Endothelial cell of hepatic sinusoid (primary cell): Measurements from ENCODE around the gene DCAF8.

Source experiments
- in situ Hi-C: cut with HindIII; loops from 2 replicates; pipeline ENCODE4 v1.10.0; 2017; ENCODE audit warnings: low sequenced_read_pairs

Gene DCAF8

GRCh38 chr1:160177667-160178066 is 84.7 kb downstream of the DCAF8 start:
- in situ Hi-C loops: no loop called here

GRCh38 chr1:160177231-160177630 is 85.1 kb downstream of the DCAF8 start:
- in situ Hi-C loops: no loop called here

- in situ Hi-C loops: no loop called here
Measured at GRCh38 chr1:160171980-160172379, 90.4 kb downstream of the DCAF8 start.

GRCh38 chr1:160171354-160171753 is 91.0 kb downstream of the DCAF8 start:
- in situ Hi-C loops: no loop called here

- in situ Hi-C loops: no loop called here
Measured at GRCh38 chr1:160169553-160170399, 92.6 kb downstream of the DCAF8 start.

- in situ Hi-C loops: no loop called here
Measured at GRCh38 chr1:160168609-160169369, 93.6 kb downstream of the DCAF8 start.

- in situ Hi-C loops: no loop called here
Measured at GRCh38 chr1:160168016-160168415, 94.3 kb downstream of the DCAF8 start.

GRCh38 chr1:160167580-160167979 is 94.8 kb downstream of the DCAF8 start:
- in situ Hi-C loops: no loop called here

- in situ Hi-C loops: no loop called here
Measured at GRCh38 chr1:160167056-160167455, 95.3 kb downstream of the DCAF8 start.

GRCh38 chr1:160166166-160166868 is 96.0 kb downstream of the DCAF8 start:
- in situ Hi-C loops: no loop called here
